ENCODE results near the gene PARVG.

PARVG gene

GRCh38 chr22:44185237-44186120 is 4.8 kb downstream of the PARVG start:
- H3K4ac ChIP-seq (ENCODE audit: low read depth in 1 of 2, low read length in 2 of 2): no peak overlapping the region
- H2BK120ac ChIP-seq (ENCODE audit: low read depth, low read length): no peak overlapping the region
- H3K79me1 ChIP-seq (replicated peaks; ENCODE audit: low read length, poor library complexity, severe bottlenecking): no peaks in the 10 kb centered on the region
- H3K4me2 ChIP-seq (ENCODE audit: low read length, poor library complexity, severe bottlenecking): no peak overlapping the region
- H2BK12ac ChIP-seq (ENCODE audit: low read length in 2 of 2): no peak overlapping the region
- H3K27ac ChIP-seq (ENCODE audit: low read length, poor library complexity, severe bottlenecking): no peak overlapping the region
- no peak overlapping the region for H2BK15ac ChIP-seq (ENCODE audit: low read depth, poor library complexity, severe bottlenecking)
- no peak overlapping the region for H2BK5ac ChIP-seq (ENCODE audit: low read depth, low read length, poor library complexity, severe bottlenecking)
- no peaks in the 10 kb centered on the region for H3K36me3 ChIP-seq (ENCODE audit: control insufficient read depth in 1 of 2, insufficient read depth in 2 of 2, low read depth in 1 of 2, low read length in 2 of 2)
- H3K18ac ChIP-seq (ENCODE audit: low read depth in 1 of 2, low read length in 2 of 2): no peak overlapping the region
- DNase-seq: no peak
- peaks cover 34 to 74% of the 10 kb centered on the region in 2 experiments for H3K27me3 ChIP-seq (ENCODE audit: control insufficient read depth in 1 of 2, insufficient read depth in 1 of 2, low read length in 2 of 2)
- no peak overlapping the region for H3K23ac ChIP-seq (ENCODE audit: low read length in 2 of 2)
- no peak overlapping the region for H2AK5ac ChIP-seq (ENCODE audit: low read length, severe bottlenecking)
- H3K9me3 ChIP-seq (ENCODE audit: control insufficient read depth, low read length): no peaks in the 10 kb centered on the region
- H2AFZ ChIP-seq (ENCODE audit: low read depth, low read length): no peak overlapping the region
- no peak overlapping the region for H4K91ac ChIP-seq (ENCODE audit: low read length)
- peaks cover 20% of the 10 kb centered on the region for H3K4me1 ChIP-seq (ENCODE audit: control insufficient read depth, insufficient read depth, low read depth, low read length)
- no peak overlapping the region for H3K9ac ChIP-seq (ENCODE audit: low read length)
- H4K8ac ChIP-seq (ENCODE audit: low read length): no peak overlapping the region
- WGBS: 83% methylated on average over 15 of the region's 16 CpGs
- H3K4me3 ChIP-seq (ENCODE audit: insufficient read depth in 1 of 2, low read depth in 1 of 2, low read length in 2 of 2): no peak overlapping the region
- H3K14ac ChIP-seq (ENCODE audit: low read length in 2 of 2): peak overlapping the region in 1 of 2 experiments; percentile 18

- H3K27me3 ChIP-seq (ENCODE audit: control insufficient read depth in 1 of 2, insufficient read depth in 1 of 2, low read length in 2 of 2): peaks cover 28 to 68% of the 10 kb centered on the region in 2 experiments
- no peak overlapping the region for H3K4me3 ChIP-seq (ENCODE audit: insufficient read depth in 1 of 2, low read depth in 1 of 2, low read length in 2 of 2)
- H4K91ac ChIP-seq (ENCODE audit: low read length): no peak overlapping the region
- H3K9ac ChIP-seq (ENCODE audit: low read length): no peak overlapping the region
- H3K4me1 ChIP-seq (ENCODE audit: control insufficient read depth, insufficient read depth, low read depth, low read length): peaks cover 17% of the 10 kb centered on the region
- H2AFZ ChIP-seq (ENCODE audit: low read depth, low read length): no peak overlapping the region
- H2AK5ac ChIP-seq (ENCODE audit: low read length, severe bottlenecking): no peak overlapping the region
- no peak overlapping the region for H3K4ac ChIP-seq (ENCODE audit: low read depth in 1 of 2, low read length in 2 of 2)
- 81% methylated on average over 8 of the region's 8 CpGs for WGBS
- H3K23ac ChIP-seq (ENCODE audit: low read length in 2 of 2): no peak overlapping the region
- no peak overlapping the region for H2BK120ac ChIP-seq (ENCODE audit: low read depth, low read length)
- H2BK5ac ChIP-seq (ENCODE audit: low read depth, low read length, poor library complexity, severe bottlenecking): no peak overlapping the region
- H2BK15ac ChIP-seq (ENCODE audit: low read depth, poor library complexity, severe bottlenecking): no peak overlapping the region
- H3K18ac ChIP-seq (ENCODE audit: low read depth in 1 of 2, low read length in 2 of 2): no peak overlapping the region
- H3K9me3 ChIP-seq (ENCODE audit: control insufficient read depth, low read length): no peaks in the 10 kb centered on the region
- H3K79me1 ChIP-seq (replicated peaks; ENCODE audit: low read length, poor library complexity, severe bottlenecking): no peaks in the 10 kb centered on the region
- no peak overlapping the region for H3K4me2 ChIP-seq (ENCODE audit: low read length, poor library complexity, severe bottlenecking)
- no peaks in the 10 kb centered on the region for H3K36me3 ChIP-seq (ENCODE audit: control insufficient read depth in 1 of 2, insufficient read depth in 2 of 2, low read depth in 1 of 2, low read length in 2 of 2)
- H2BK12ac ChIP-seq (ENCODE audit: low read length in 2 of 2): no peak overlapping the region
- no peak overlapping the region for H4K8ac ChIP-seq (ENCODE audit: low read length)
- no peak for DNase-seq
- H3K14ac ChIP-seq (ENCODE audit: low read length in 2 of 2): peak overlapping the region in 1 of 2 experiments; percentile 18
- H3K27ac ChIP-seq (ENCODE audit: low read length, poor library complexity, severe bottlenecking): no peak overlapping the region
Measured at GRCh38 chr22:44186121-44186510, 5.4 kb downstream of the PARVG start.

- H3K36me3 ChIP-seq (ENCODE audit: control insufficient read depth in 1 of 2, insufficient read depth in 2 of 2, low read depth in 1 of 2, low read length in 2 of 2): no peaks in the 10 kb centered on the region
- no peak overlapping the region for H4K8ac ChIP-seq (ENCODE audit: low read length)
- WGBS: 81% methylated on average over 4 of the region's 4 CpGs
- H2BK5ac ChIP-seq (ENCODE audit: low read depth, low read length, poor library complexity, severe bottlenecking): no peak overlapping the region
- no peak for DNase-seq
- no peak overlapping the region for H3K27ac ChIP-seq (ENCODE audit: low read length, poor library complexity, severe bottlenecking)
- H2BK120ac ChIP-seq (ENCODE audit: low read depth, low read length): no peak overlapping the region
- no peak overlapping the region for H3K14ac ChIP-seq (ENCODE audit: low read length in 2 of 2)
- H3K4me2 ChIP-seq (ENCODE audit: low read length, poor library complexity, severe bottlenecking): no peak overlapping the region
- no peaks in the 10 kb centered on the region for H3K9me3 ChIP-seq (ENCODE audit: control insufficient read depth, low read length)
- H2BK12ac ChIP-seq (ENCODE audit: low read length in 2 of 2): no peak overlapping the region
- H2AK5ac ChIP-seq (ENCODE audit: low read length, severe bottlenecking): no peak overlapping the region
- no peak overlapping the region for H3K23ac ChIP-seq (ENCODE audit: low read length in 2 of 2)
- no peak overlapping the region for H3K18ac ChIP-seq (ENCODE audit: low read depth in 1 of 2, low read length in 2 of 2)
- no peak overlapping the region for H3K9ac ChIP-seq (ENCODE audit: low read length)
- no peak overlapping the region for H4K91ac ChIP-seq (ENCODE audit: low read length)
- no peak overlapping the region for H2AFZ ChIP-seq (ENCODE audit: low read depth, low read length)
- H2BK15ac ChIP-seq (ENCODE audit: low read depth, poor library complexity, severe bottlenecking): no peak overlapping the region
- H3K4me1 ChIP-seq (ENCODE audit: control insufficient read depth, insufficient read depth, low read depth, low read length): peaks cover 13% of the 10 kb centered on the region
- H3K4me3 ChIP-seq (ENCODE audit: insufficient read depth in 1 of 2, low read depth in 1 of 2, low read length in 2 of 2): no peak overlapping the region
- peaks cover 24 to 61% of the 10 kb centered on the region in 2 experiments for H3K27me3 ChIP-seq (ENCODE audit: control insufficient read depth in 1 of 2, insufficient read depth in 1 of 2, low read length in 2 of 2)
- H3K79me1 ChIP-seq (replicated peaks; ENCODE audit: low read length, poor library complexity, severe bottlenecking): no peaks in the 10 kb centered on the region
- no peak overlapping the region for H3K4ac ChIP-seq (ENCODE audit: low read depth in 1 of 2, low read length in 2 of 2)
Measured at GRCh38 chr22:44186737-44187136, 6.0 kb downstream of the PARVG start.

- Histone ChIP-seq H3K9me3 (ENCODE audit: control insufficient read depth, low read length) (no peaks in the 10 kb centered on the region), H3K27ac (ENCODE audit: low read length, poor library complexity, severe bottlenecking) (no peak overlapping the region), H3K14ac (ENCODE audit: low read length in 2 of 2) (no peak overlapping the region), H3K4me2 (ENCODE audit: low read length, poor library complexity, severe bottlenecking) (no peak overlapping the region), H3K79me1 (replicated peaks; ENCODE audit: low read length, poor library complexity, severe bottlenecking) (no peaks in the 10 kb centered on the region), H3K27me3 (ENCODE audit: control insufficient read depth in 1 of 2, insufficient read depth in 1 of 2, low read length in 2 of 2) (peaks cover 14 to 53% of the 10 kb centered on the region in 2 experiments), H3K18ac (ENCODE audit: low read depth in 1 of 2, low read length in 2 of 2) (no peak overlapping the region), H3K23ac (ENCODE audit: low read length in 2 of 2) (no peak overlapping the region), H2BK12ac (ENCODE audit: low read length in 2 of 2) (no peak overlapping the region), H2BK5ac (ENCODE audit: low read depth, low read length, poor library complexity, severe bottlenecking) (no peak overlapping the region), H3K4ac (ENCODE audit: low read depth in 1 of 2, low read length in 2 of 2) (no peak overlapping the region), H3K36me3 (ENCODE audit: control insufficient read depth in 1 of 2, insufficient read depth in 2 of 2, low read depth in 1 of 2, low read length in 2 of 2) (no peaks in the 10 kb centered on the region), H2AFZ (ENCODE audit: low read depth, low read length) (no peak overlapping the region), H4K8ac (ENCODE audit: low read length) (no peak overlapping the region), H2BK120ac (ENCODE audit: low read depth, low read length) (no peak overlapping the region), H3K4me1 (ENCODE audit: control insufficient read depth, insufficient read depth, low read depth, low read length) (peaks cover 13% of the 10 kb centered on the region), H4K91ac (ENCODE audit: low read length) (no peak overlapping the region), H3K9ac (ENCODE audit: low read length) (no peak overlapping the region), H2BK15ac (ENCODE audit: low read depth, poor library complexity, severe bottlenecking) (no peak overlapping the region), H3K4me3 (ENCODE audit: insufficient read depth in 1 of 2, low read depth in 1 of 2, low read length in 2 of 2) (no peak overlapping the region), H2AK5ac (ENCODE audit: low read length, severe bottlenecking) (no peak overlapping the region)
- 84% methylated on average over 11 of the region's 12 CpGs for WGBS
- DNase-seq: no peak
Measured at GRCh38 chr22:44187652-44188230, 7.0 kb downstream of the PARVG start.
